K562 (cell line): ENCODE data around the gene UPK2. TPM values are rescaled to one million over a fixed set of nuclear protein-coding genes. Genes with fewer than 3 reads are reported as not detected.

Source experiments
- CBFA2T2 ChIP-seq: fragments of 450-650 bp; conservative IDR thresholded peaks from 2 replicates; pipeline ENCODE4 v1.6.1; 2017; ENCODE audit warnings: mild to moderate bottlenecking
- CBFB ChIP-seq: sonication (generic); formaldehyde crosslinking; IDR thresholded peaks from 2 replicates; pipeline ENCODE4 v1.4.0; 2020; ENCODE audit warnings: mild to moderate bottlenecking, missing genetic modification reagents
- ETS2 ChIP-seq: IDR thresholded peaks from 2 replicates; pipeline ENCODE4 v1.6.1; 2016; ENCODE audit warnings: borderline replicate concordance, missing genetic modification characterization, mild to moderate bottlenecking, moderate library complexity, missing compliant biosample characterization; ENCODE audit not compliant: poor library complexity, severe bottlenecking
- HOXB6 ChIP-seq: fragments of 250-450 bp; sonication (Bioruptor Pico); IDR thresholded peaks from 2 replicates; pipeline ENCODE4 v1.5.1; 2022; ENCODE audit warnings: mild to moderate bottlenecking, borderline replicate concordance
- KLF13 ChIP-seq: fragments of 450-650 bp; IDR thresholded peaks from 2 replicates; pipeline ENCODE4 v1.6.1; 2016; ENCODE audit warnings: missing genetic modification characterization, low read depth, mild to moderate bottlenecking, missing compliant biosample characterization, moderate library complexity, borderline replicate concordance
- MLLT1 ChIP-seq, 2 experiments: fragments of 450-650 bp; IDR thresholded peaks; 2 replicates each; pipeline ENCODE4 v1.6.1; 2016
- PHF8 ChIP-seq: fragments of 200-600 bp; sonication (generic); IDR thresholded peaks from 2 replicates; pipeline ENCODE4 v1.6.1; 2012; ENCODE audit warnings: mixed run types, mild to moderate bottlenecking, inconsistent platforms, low read length, moderate library complexity, borderline replicate concordance
- PTTG1 ChIP-seq: fragments of 450-650 bp; IDR thresholded peaks from 2 replicates; pipeline ENCODE4 v1.6.1; 2016; ENCODE audit warnings: low read depth, mild to moderate bottlenecking, missing genetic modification characterization, missing compliant biosample characterization
- REST ChIP-seq, 2 experiments: fragments of 450-650 bp; formaldehyde crosslinking in 1 of 2; IDR thresholded peaks; 2 replicates each; pipeline versions ENCODE4 v1.4.0 to v1.6.1; 2014 to 2020; ENCODE audit warnings: mild to moderate bottlenecking in 2 of 2, borderline replicate concordance in 1 of 2, low read depth in 1 of 2
- SMARCC2 ChIP-seq: fragments of 450-650 bp; IDR thresholded peaks from 2 replicates; pipeline ENCODE4 v1.6.1; 2017; ENCODE audit warnings: antibody characterized with exemption, moderate library complexity, mild to moderate bottlenecking, low read depth
- SNIP1 ChIP-seq: fragments of 450-650 bp; IDR thresholded peaks from 2 replicates; pipeline ENCODE4 v1.7.1; 2017; ENCODE audit warnings: low read depth, mild to moderate bottlenecking
- ZFP91 ChIP-seq: sonication (generic); formaldehyde crosslinking; IDR thresholded peaks from 2 replicates; pipeline ENCODE4 v1.8.0; 2022; ENCODE audit warnings: mild to moderate bottlenecking, missing genetic modification reagents
- ZNF140 ChIP-seq: fragments of 250-450 bp; sonication (Bioruptor Pico); IDR thresholded peaks from 2 replicates; pipeline ENCODE4 v1.8.0; 2021; ENCODE audit warnings: moderate library complexity, mild to moderate bottlenecking, inconsistent platforms
- ZNF311 ChIP-seq: fragments of 250-450 bp; sonication (Bioruptor Pico); IDR thresholded peaks from 2 replicates; pipeline ENCODE4 v1.4.0; 2020; ENCODE audit warnings: mild to moderate bottlenecking, moderate library complexity
- ZNF583 ChIP-seq: fragments of 250-450 bp; sonication (Bioruptor Pico); IDR thresholded peaks from 2 replicates; pipeline ENCODE4 v1.4.0; 2020
- ZNF79 ChIP-seq: fragments of 250-450 bp; sonication (Bioruptor Pico); IDR thresholded peaks from 2 replicates; pipeline ENCODE4 v1.4.0; 2020; ENCODE audit warnings: low read depth, mild to moderate bottlenecking, moderate library complexity
- polyA plus RNA-seq, 8 experiments: library from polyadenylated mRNA; depleted of rRNA in 4 of 8; stranded (reverse) in 5 of 8; unstranded in 3 of 8; fragments of >200 nt; fragmentation: Nextera tagmentation in 2 of 8; fragmentation: Illumina TruSeq in 1 of 8; extraction: Ambion mirVana in 2 of 8; extraction: Trizol in 1 of 8; gene quantifications; 2 replicates each; pipeline versions ENCODE4 v1.2.1 to v1.2.3, GENCODE V29; 2011 to 2014; ENCODE audit warnings: inconsistent platforms in 1 of 8, missing spikeins in 1 of 8
- total RNA-seq, 7 experiments: library from RNA; depleted of rRNA in 6 of 7; stranded (reverse); fragments of >200 nt in 6 of 7; fragmentation: Illumina TruSeq in 2 of 7; extraction: Trizol in 2 of 7; gene quantifications; 2 replicates each; pipeline versions ENCODE4 v1.2.1 to v1.2.3, GENCODE V29; 2011 to 2021; ENCODE audit warnings: low replicate concordance in 1 of 7

The UPK2 gene
- total and polyA plus RNA-seq, 9 of the 15 experiments (the other 6 are each of a cell fraction or from before 2014, with no cell fraction given): not detected

- peak; percentile 83 for TF ChIP-seq REST (IDR thresholded peaks at IDR 0.05; ENCODE audit: borderline replicate concordance)
- TF ChIP-seq REST (CRISPR knock-in tag; IDR thresholded peaks at IDR 0.05; ENCODE audit: low read depth): no peak
- no peak for TF ChIP-seq ZFP91 (CRISPR knock-in tag)
- no peak for TF ChIP-seq ZNF140 (CRISPR knock-in tag)
- TF ChIP-seq HOXB6 (CRISPR knock-in tag): no peak
- peak; percentile 27; the same call in 1 of the 2 replicates for TF ChIP-seq SMARCC2
- TF ChIP-seq ZNF79 (CRISPR knock-in tag): no peak
- TF ChIP-seq MLLT1 (IDR thresholded peaks at IDR 0.05): no peak
- 0 out of 2 replicates have a peak, but pooled peaks have one; percentile 15 for TF ChIP-seq CBFA2T2
- no peak for TF ChIP-seq ZNF583 (CRISPR knock-in tag)
- no peak for TF ChIP-seq KLF13 (tag)
- no peak for TF ChIP-seq CBFB (CRISPR knock-in tag)
- no peak for TF ChIP-seq ZNF311 (CRISPR knock-in tag)
- TF ChIP-seq PHF8: no peak
- TF ChIP-seq PTTG1: no peak
- no peak for TF ChIP-seq SNIP1
- no peak for TF ChIP-seq ETS2
Observed at GRCh38 chr11:118928101-118928869, 27.8 kb upstream of the UPK2 start (continued).
